Psoas muscle (tissue), 8 donors: ENCODE measurements around the gene RGS9BP. TPM values are rescaled to one million over a fixed set of nuclear protein-coding genes. Genes with fewer than 3 reads are reported as not detected.
A peak's percentile ranks its signal among the peaks of the same experiment; 100 is the strongest.
"Not testable (repeated sequence)": the region's sequence is repeated elsewhere in the genome, so short reads cannot be mapped to it uniquely, and the experiment has no call there.

Experiments used
- ATAC-seq, 4 donors: fragments of 200-7000 bp; cut with Tn5 transposase; one replicate each; pipeline ENCODE4 v1.9.1; 2020; ENCODE audit warnings: moderate library complexity in 3 of 4, mild to moderate bottlenecking in 2 of 4
- DNase-seq, 2 donors: peaks; one replicate each; pipeline ENCODE4 v3.0.0-alpha.2; 2020
- H3K27ac ChIP-seq: fragments of 200-600 bp; one replicate; pipeline ENCODE4 v1.8.0; 2022
- H3K27me3 ChIP-seq, 3 donors: fragments of 200-600 bp in 1 of 3; one replicate each; pipeline versions ENCODE4 v1.6.1 to v1.8.0; 2013 to 2022; ENCODE audit warnings: low read length in 2 of 3, mild to moderate bottlenecking in 2 of 3, moderate library complexity in 1 of 3; ENCODE audit not compliant: insufficient read depth in 3 of 3
- H3K36me3 ChIP-seq, 2 donors: fragments of 200-600 bp in 1 of 2; one replicate each; pipeline versions ENCODE4 v1.6.1 to v1.8.0; 2013 to 2022; ENCODE audit warnings: low read depth in 1 of 2, mild to moderate bottlenecking in 1 of 2, moderate library complexity in 1 of 2; ENCODE audit not compliant: insufficient read depth in 1 of 2
- H3K4me1 ChIP-seq: fragments of 200-600 bp; one replicate; pipeline ENCODE4 v1.8.0; 2022
- H3K4me3 ChIP-seq: fragments of 200-600 bp; one replicate; pipeline ENCODE4 v1.8.0; 2022; ENCODE audit warnings: mild to moderate bottlenecking
- H3K9me3 ChIP-seq: fragments of 200-600 bp; one replicate; pipeline ENCODE4 v1.8.0; 2022
- WGBS, 3 donors: extraction: QIAGEN DNeasy Blood & Tissue Kit; methylation state at CpG; one replicate each; pipeline versions ENCODE4 v1.1.6 to v1.1.7; 2013; 5-methylcytosine and 5-hydroxymethylcytosine counted together
- intact Hi-C, 2 donors: fragments of 100-400 bp; cut with DNase I; formaldehyde crosslinking; loops; one replicate each; pipeline versions ENCODE4 v1.11.0 to v1.14.2; 2022
- polyA plus RNA-seq, 3 donors: library from polyadenylated mRNA; stranded (reverse); fragments of 200-250 nt; gene quantifications; one replicate each; pipeline ENCODE4 v1.2.3, GENCODE V29; 2013
- total RNA-seq, 4 donors: library from RNA; stranded (reverse); fragmentation: NEBNext Ultra II Directional in 2 of 4; extraction: Animal tissue kit (Norgen Biotek cat#: 25700) in 2 of 4; gene quantifications; one replicate each; pipeline versions ENCODE4 v1.2.1 to v1.2.4, GENCODE V29; 2021 to 2023
- TF ChIP-seq, protein P1 (sequence below): fragments of 200-600 bp; IDR thresholded peaks from one replicate; pipeline ENCODE4 v1.8.0; 2022; ENCODE audit warnings: antibody characterized with exemption
- donor health status: healthy with polysubstance abuse.
- donor health status: DM: no; HTN: no; CAD: no; lungs with moderate emphysema.
- donor health status: Bipolar disorder and iron deficiency.
- donor health status: healthy.
- donor health status: DM: yes; HTN: yes; CAD: no.
- donor health status: DM: no; HTN: no; CAD: no.
- donor health status: DM: no; HTN: no; CAD: no.
- donor health status: DM: yes; HTN: yes; CAD: no.

The RGS9BP gene
- total and polyA plus RNA-seq, 7 donors, result 0.10 to 8.2 (median 3.8) TPM

- 51 to 53% (median 51%) methylated on average over 12 of the region's 12 CpGs for WGBS, 3 donors
- H3K36me3 ChIP-seq, result peaks cover 0 to 41% of the 10 kb centered on the region in 2 donors
Measured at GRCh38 chr19:32652894-32653598, 22.6 kb upstream of the RGS9BP start.

DNA sequence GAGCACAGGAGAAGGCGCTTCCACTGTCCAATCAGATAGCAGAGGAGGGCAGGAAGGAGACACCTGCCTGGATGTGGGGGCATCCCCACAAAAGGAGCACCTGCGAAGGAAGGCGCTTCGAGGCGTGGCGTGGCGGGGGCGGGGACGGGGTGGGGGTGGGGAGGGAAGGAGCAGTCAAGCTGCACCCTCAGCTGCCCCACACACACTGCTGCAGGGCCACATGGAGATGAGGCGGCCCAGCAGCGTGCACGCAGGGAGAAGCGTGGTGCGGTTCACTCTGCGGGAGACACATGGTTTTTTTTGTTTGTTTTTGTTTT is 22.1 kb upstream of the RGS9BP start:
- no peak overlapping the region for H3K27ac ChIP-seq
- intact Hi-C loops, result no loop called here
- peaks cover 0 to 41% of the 10 kb centered on the region in 2 donors for H3K36me3 ChIP-seq
- H3K27me3 ChIP-seq, result no peaks in the 10 kb centered on the region
- DNase-seq (no peak), ATAC-seq (no peak)
- H3K4me1 ChIP-seq, result peaks cover 17% of the 10 kb centered on the region
- TF ChIP-seq, protein P1, sequence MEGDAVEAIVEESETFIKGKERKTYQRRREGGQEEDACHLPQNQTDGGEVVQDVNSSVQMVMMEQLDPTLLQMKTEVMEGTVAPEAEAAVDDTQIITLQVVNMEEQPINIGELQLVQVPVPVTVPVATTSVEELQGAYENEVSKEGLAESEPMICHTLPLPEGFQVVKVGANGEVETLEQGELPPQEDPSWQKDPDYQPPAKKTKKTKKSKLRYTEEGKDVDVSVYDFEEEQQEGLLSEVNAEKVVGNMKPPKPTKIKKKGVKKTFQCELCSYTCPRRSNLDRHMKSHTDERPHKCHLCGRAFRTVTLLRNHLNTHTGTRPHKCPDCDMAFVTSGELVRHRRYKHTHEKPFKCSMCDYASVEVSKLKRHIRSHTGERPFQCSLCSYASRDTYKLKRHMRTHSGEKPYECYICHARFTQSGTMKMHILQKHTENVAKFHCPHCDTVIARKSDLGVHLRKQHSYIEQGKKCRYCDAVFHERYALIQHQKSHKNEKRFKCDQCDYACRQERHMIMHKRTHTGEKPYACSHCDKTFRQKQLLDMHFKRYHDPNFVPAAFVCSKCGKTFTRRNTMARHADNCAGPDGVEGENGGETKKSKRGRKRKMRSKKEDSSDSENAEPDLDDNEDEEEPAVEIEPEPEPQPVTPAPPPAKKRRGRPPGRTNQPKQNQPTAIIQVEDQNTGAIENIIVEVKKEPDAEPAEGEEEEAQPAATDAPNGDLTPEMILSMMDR, result no peak
- no peaks in the 10 kb centered on the region for H3K9me3 ChIP-seq
- H3K4me3 ChIP-seq, result no peak overlapping the region
- 90 to 93% (median 93%) methylated on average over 15 of the region's 15 CpGs for WGBS, 3 donors

More at GRCh38 chr19:32652894-32653598, 22.6 kb upstream of the RGS9BP start:
- no peaks in the 10 kb centered on the region for H3K27me3 ChIP-seq
- DNase-seq (peak; percentile 50 to 72), ATAC-seq (no peak)
- H3K27ac ChIP-seq, result no peak overlapping the region
- H3K4me3 ChIP-seq, result no peak overlapping the region
- intact Hi-C loops, result no loop called here
- H3K9me3 ChIP-seq, result no peaks in the 10 kb centered on the region
- H3K4me1 ChIP-seq, result peaks cover 17% of the 10 kb centered on the region
- TF ChIP-seq, protein P1, result no peak

DNA sequence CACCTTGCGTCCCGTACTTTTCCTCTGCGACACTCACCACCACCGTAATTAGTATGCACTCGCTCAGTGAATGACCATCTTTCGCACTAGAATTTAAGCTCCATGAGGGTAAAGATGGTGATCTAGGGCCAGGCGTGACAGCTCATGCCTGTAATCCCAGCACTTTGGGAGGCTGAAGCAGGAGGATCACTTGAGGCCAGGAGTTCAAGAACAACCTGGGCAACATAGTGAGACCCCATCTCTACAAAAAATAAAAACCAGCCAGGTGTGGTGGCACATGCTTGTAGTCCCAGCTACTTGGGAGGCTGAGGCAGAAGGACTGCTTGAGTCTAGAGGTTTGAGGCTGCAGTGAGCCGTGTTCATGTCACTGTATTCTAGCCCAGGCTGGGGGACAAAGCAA is 19.3 kb upstream of the RGS9BP start:
- Histone ChIP-seq H3K36me3 (peaks cover 0 to 31% of the 10 kb centered on the region in 2 donors), H3K4me1 (peaks cover 12% of the 10 kb centered on the region)
- peak in 1 of 2 donors; percentile 3 for DNase-seq
- H3K9me3 ChIP-seq, H3K27me3 ChIP-seq, intact Hi-C loops, H3K27ac ChIP-seq, ATAC-seq, H3K4me3 ChIP-seq: not testable (repeated sequence)
- 98 to 99% (median 98%) methylated on average over 8 of the region's 8 CpGs for WGBS, 3 donors

DNA sequence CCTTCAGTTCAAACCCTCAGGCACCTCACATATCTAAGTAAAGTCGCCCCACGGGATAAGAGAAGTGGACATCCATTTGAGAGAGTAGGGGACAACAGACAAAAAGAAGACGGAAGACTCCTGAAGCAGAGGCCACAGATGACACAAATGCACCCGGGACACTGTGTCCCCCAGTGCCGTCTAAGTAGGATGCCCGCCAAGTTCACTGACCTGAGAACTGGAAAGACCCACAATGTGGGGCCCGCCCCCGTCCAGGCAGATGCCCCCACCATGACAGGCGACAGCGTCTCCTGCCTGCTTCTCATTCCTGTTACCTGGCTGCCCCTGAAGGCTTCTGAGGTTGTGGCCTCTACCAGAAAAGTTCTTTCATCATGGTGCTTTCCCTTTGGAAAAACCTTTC is 17.6 kb upstream of the RGS9BP start:
- ATAC-seq (no peak), DNase-seq (no peak)
- TF ChIP-seq, protein P1, result no peak
- Histone ChIP-seq H3K9me3 (no peaks in the 10 kb centered on the region), H3K4me3 (no peak overlapping the region), H3K27me3 (no peaks in the 10 kb centered on the region), H3K27ac (no peak overlapping the region), H3K4me1 (peaks cover 3% of the 10 kb centered on the region), H3K36me3 (peaks cover 0 to 31% of the 10 kb centered on the region in 2 donors)
- 66 to 84% (median 67%) methylated on average over 10 of the region's 10 CpGs for WGBS, 3 donors
- intact Hi-C loops, result no loop called here

DNA sequence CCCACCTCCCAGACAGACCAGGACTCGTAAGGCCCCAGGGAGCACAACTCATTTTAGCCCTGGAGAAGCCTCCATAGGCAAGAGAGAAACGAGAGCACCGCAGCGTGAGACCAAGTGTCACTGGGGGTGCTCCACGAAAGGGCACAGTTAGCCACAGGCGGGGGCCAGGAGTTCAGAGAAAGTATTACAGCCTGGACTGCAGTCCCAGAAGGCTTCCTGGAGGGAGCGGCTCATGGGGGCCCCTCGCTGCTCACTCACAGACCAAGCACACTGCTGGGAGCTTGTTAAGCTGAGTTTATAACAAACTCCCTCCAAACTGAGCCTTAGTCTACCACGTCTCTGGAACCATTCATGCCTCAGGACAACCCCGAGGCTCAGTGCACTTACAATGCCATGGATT is 17.1 kb upstream of the RGS9BP start:
- DNase-seq (peak in 1 of 2 donors; percentile 15), ATAC-seq (no peak)
- WGBS, 3 donors, result 83 to 90% (median 85%) methylated on average over 10 of the region's 10 CpGs
- Histone ChIP-seq H3K4me1 (no peaks in the 10 kb centered on the region), H3K27me3 (no peaks in the 10 kb centered on the region), H3K9me3 (no peaks in the 10 kb centered on the region), H3K27ac (no peak overlapping the region), H3K4me3 (no peak overlapping the region), H3K36me3 (peaks cover 0 to 31% of the 10 kb centered on the region in 2 donors)
- intact Hi-C loops, result no loop called here
- TF ChIP-seq, protein P1, result no peak
